Ectodermal cell (in vitro differentiated cells): ENCODE data around the gene OR7A10.
"Not testable (repeated sequence)": the region's sequence is repeated elsewhere in the genome, so short reads cannot be mapped to it uniquely, and the experiment has no call there.

ENCODE experiments used
- H3K27ac ChIP-seq: 2 replicates; pipeline ENCODE4 v1.7.0; 2013; ENCODE audit warnings: mild to moderate bottlenecking, low read depth, low read length; ENCODE audit not compliant: insufficient read depth, poor library complexity, severe bottlenecking
- H3K27me3 ChIP-seq: 2 replicates; pipeline ENCODE4 v1.7.0; 2013; ENCODE audit warnings: mild to moderate bottlenecking, low read length; ENCODE audit not compliant: insufficient read depth, control insufficient read depth, poor library complexity, severe bottlenecking
- H3K36me3 ChIP-seq: one replicate; pipeline ENCODE4 v1.7.0; 2013; ENCODE audit warnings: low read length; ENCODE audit not compliant: control insufficient read depth, insufficient read depth
- H3K4me1 ChIP-seq: one replicate; pipeline ENCODE4 v1.7.0; 2013; ENCODE audit warnings: low read length; ENCODE audit not compliant: control insufficient read depth, insufficient read depth
- H3K4me3 ChIP-seq: 2 replicates; pipeline ENCODE4 v1.7.0; 2013; ENCODE audit warnings: low read depth, low read length, control low read depth; ENCODE audit not compliant: insufficient read depth
- H3K9me3 ChIP-seq: 2 replicates; pipeline ENCODE4 v1.7.0; 2013; ENCODE audit warnings: mild to moderate bottlenecking, low read length, moderate library complexity; ENCODE audit not compliant: control insufficient read depth
- WGBS, 2 experiments: methylation state at CpG; one replicate each; pipeline ENCODE4 v1.1.7; 2013; ENCODE audit warnings: missing lambda C conversion rate in 2 of 2; 5-methylcytosine and 5-hydroxymethylcytosine counted together

The OR7A10 gene

GRCh38 chr19:14796021-14796420, 52.7 kb downstream of the OR7A10 start:
- Histone ChIP-seq H3K27me3 (no peaks in the 10 kb centered on the region), H3K4me3 (no peak overlapping the region), H3K9me3 (peaks cover 7% of the 10 kb centered on the region), H3K36me3 (no peaks in the 10 kb centered on the region), H3K4me1 (no peaks in the 10 kb centered on the region), H3K27ac (no peak overlapping the region)
- WGBS, 2 experiments: 82 to 83% methylated on average over 11 of the region's 11 CpGs

GRCh38 chr19:14795078-14795721, 53.5 kb downstream of the OR7A10 start:
- Histone ChIP-seq H3K36me3 (no peaks in the 10 kb centered on the region), H3K4me1 (no peaks in the 10 kb centered on the region), H3K27me3 (no peaks in the 10 kb centered on the region), H3K9me3 (peaks cover 7% of the 10 kb centered on the region), H3K27ac (no peak overlapping the region), H3K4me3 (no peak overlapping the region)
- 72 to 75% methylated on average over 5 of the region's 5 CpGs for WGBS, 2 experiments

GRCh38 chr19:14792250-14792649, 56.5 kb downstream of the OR7A10 start:
- H3K4me3 ChIP-seq, H3K4me1 ChIP-seq, H3K27ac ChIP-seq, H3K9me3 ChIP-seq, H3K27me3 ChIP-seq, H3K36me3 ChIP-seq: not testable (repeated sequence)
- WGBS, 2 experiments: 77 to 82% methylated on average over 5 of the region's 6 CpGs
